HCT116 (cell line): ENCODE measurements around the gene RFX3. TPM values are rescaled to one million over a fixed set of nuclear protein-coding genes. Genes with fewer than 3 reads are reported as not detected.

Experiments
- ATAC-seq: fragments of 200-7000 bp; cut with Tn5 transposase; 2 replicates; pipeline ENCODE4 v1.9.1; 2020; ENCODE audit warnings: mild to moderate bottlenecking, moderate library complexity
- Bru-seq: library from RNA; stranded (reverse); fragments of 400-500 nt; gene quantifications from one replicate; lab custom pipeline; 2021; lab: Mats Ljungman, UMichigan
- BruChase-seq, 2 experiments: library from RNA; stranded (reverse); fragments of 400-500 nt; gene quantifications; one replicate each; lab custom pipeline; 2021; lab: Mats Ljungman, UMichigan
- BruUV-seq: library from RNA; stranded (reverse); fragments of 400-500 nt; replicated peaks from 2 replicates; lab custom pipeline; 2021; lab: Mats Ljungman, UMichigan
- CTCF ChIA-PET: fragments of 300-600 bp; sonication (Branson Sonifier 250); formaldehyde crosslinking; loops from one replicate; lab custom pipeline; 2021; ENCODE audit warnings: antibody characterized with exemption; lab: Charles Lee
- POLR2A ChIA-PET: fragments of 300-600, 350-600 bp; sonication (Branson Sonifier 250); formaldehyde crosslinking; loops from one replicate; lab custom pipeline; 2021; ENCODE audit warnings: antibody characterized with exemption; lab: Charles Lee
- RAD21 ChIA-PET, 2 experiments: fragments of 300-600 bp; sonication (Branson Sonifier 250); formaldehyde crosslinking; loops; one replicate each; lab custom pipeline; 2023; ENCODE audit warnings: low total read pairs in 2 of 2; ENCODE audit not compliant: uncharacterized antibody in 2 of 2, unreplicated experiment in 2 of 2, low non-redundant PET in 1 of 2; lab: Charles Lee
- DNase-seq: peaks from one replicate; pipeline ENCODE4 v3.0.0-alpha.2; 2010; ENCODE audit warnings: low read depth, low spot score
- H2AFZ ChIP-seq: fragments of 200-600 bp; shearing (Covaris generic), sonication (generic); 2 replicates; pipeline ENCODE4 v1.6.1; 2017; ENCODE audit warnings: low read depth, mixed run types, mixed read lengths, antibody characterized with exemption, low read length; ENCODE audit not compliant: poor library complexity, severe bottlenecking
- H3K27ac ChIP-seq: 2 replicates; pipeline ENCODE4 v1.5.1; 2012; ENCODE audit warnings: low read depth, low read length
- H3K27me3 ChIP-seq: fragments of 200-600 bp; sonication (generic); 2 replicates; pipeline ENCODE4 v1.6.1; 2016; ENCODE audit warnings: mixed run types, low read length, mixed read lengths; ENCODE audit not compliant: insufficient read depth
- H3K36me3 ChIP-seq, 2 experiments: fragments of 200-500 bp in 1 of 2; fragments of 200-600 bp in 1 of 2; sonication (Bioruptor generic) in 1 of 2; sonication (generic) in 1 of 2; 2 replicates each; pipeline versions ENCODE4 v1.5.1 to v1.6.1; 2014 to 2016; ENCODE audit warnings: low read length in 2 of 2, inconsistent platforms in 1 of 2, mixed read lengths in 1 of 2, mixed run types in 1 of 2; ENCODE audit not compliant: insufficient read depth in 2 of 2, control insufficient read depth in 1 of 2
- H3K4me1 ChIP-seq, 2 experiments: fragments of 200-600 bp in 1 of 2; sonication (generic) in 1 of 2; 2 replicates each; pipeline versions ENCODE4 v1.5.1 to v1.6.1; 2012 to 2017; ENCODE audit warnings: low read length in 2 of 2, inconsistent platforms in 1 of 2, mild to moderate bottlenecking in 1 of 2, mixed read lengths in 1 of 2, mixed run types in 1 of 2, moderate library complexity in 1 of 2; ENCODE audit not compliant: insufficient read depth in 2 of 2, control insufficient read depth in 1 of 2
- H3K4me2 ChIP-seq: fragments of 200-600 bp; sonication (generic); 2 replicates; pipeline ENCODE4 v1.6.1; 2017; ENCODE audit warnings: mixed run types, low read length, mixed read lengths
- H3K4me3 ChIP-seq, 2 experiments: fragments of 200-600 bp in 1 of 2; sonication (generic) in 1 of 2; replicated peaks in 1 of 2; 2 replicates each; pipeline ENCODE4 v1.5.1; 2011 to 2016; ENCODE audit warnings: low read length in 2 of 2, control low read depth in 1 of 2, low read depth in 1 of 2, mild to moderate bottlenecking in 1 of 2, mixed read lengths in 1 of 2, mixed run types in 1 of 2
- H3K79me2 ChIP-seq: fragments of 200-600 bp; sonication (generic); 2 replicates; pipeline ENCODE4 v1.6.1; 2017; ENCODE audit warnings: mild to moderate bottlenecking, mixed run types, low read length, moderate library complexity, mixed read lengths; ENCODE audit not compliant: insufficient read depth
- H3K9ac ChIP-seq: fragments of 200-600 bp; sonication (generic); 2 replicates; pipeline ENCODE4 v1.6.1; 2016; ENCODE audit warnings: low read length, mixed read lengths
- H3K9me2 ChIP-seq: fragments of 200-600 bp; sonication (generic), shearing (Covaris generic); 2 replicates; pipeline ENCODE4 v1.6.1; 2017; ENCODE audit warnings: mixed run types, mild to moderate bottlenecking, moderate library complexity; ENCODE audit not compliant: insufficient read depth
- H3K9me3 ChIP-seq, 2 experiments: fragments of 200-500 bp in 1 of 2; fragments of 200-600 bp in 1 of 2; sonication (Bioruptor generic) in 1 of 2; sonication (generic) in 1 of 2; 2 replicates each; pipeline ENCODE4 v1.6.1; 2014 to 2017; ENCODE audit warnings: low read length in 2 of 2, mixed read lengths in 2 of 2, inconsistent platforms in 1 of 2, low read depth in 1 of 2, mild to moderate bottlenecking in 1 of 2, mixed run types in 1 of 2, moderate library complexity in 1 of 2; ENCODE audit not compliant: control insufficient read depth in 1 of 2, insufficient read depth in 1 of 2
- H4K20me1 ChIP-seq: fragments of 200-600 bp; sonication (generic), shearing (Covaris generic); 2 replicates; pipeline ENCODE4 v1.6.1; 2017; ENCODE audit warnings: mixed run types, mild to moderate bottlenecking, moderate library complexity; ENCODE audit not compliant: insufficient read depth
- CEBPB ChIP-seq: IDR thresholded peaks from 2 replicates; pipeline ENCODE4 v1.6.1; 2012; ENCODE audit warnings: low read depth
- ELF1 ChIP-seq: IDR thresholded peaks from 2 replicates; pipeline ENCODE4 v1.6.1; 2012; ENCODE audit warnings: low read depth, borderline replicate concordance
- EZH2 ChIP-seq: fragments of 200-600 bp; sonication (generic); IDR thresholded peaks from 2 replicates; pipeline ENCODE4 v1.6.1; 2017; ENCODE audit warnings: antibody characterized with exemption, mixed run types
- EZH2phosphoT487 ChIP-seq: fragments of 200-600 bp; IDR thresholded peaks from 2 replicates; pipeline ENCODE4 v1.6.1; 2018; ENCODE audit warnings: antibody characterized with exemption, borderline replicate concordance
- MAX ChIP-seq: IDR thresholded peaks from 2 replicates; pipeline ENCODE4 v1.6.1; 2012
- POLR2A ChIP-seq: IDR thresholded peaks from 2 replicates; pipeline ENCODE4 v1.7.0; 2011; ENCODE audit warnings: borderline replicate concordance; ENCODE audit not compliant: insufficient read depth, insufficient read length; ENCODE audit errors: extremely low read depth
- SIN3A ChIP-seq: IDR thresholded peaks from 2 replicates; pipeline ENCODE4 v1.6.1; 2012; ENCODE audit warnings: low read depth
- SP1 ChIP-seq: IDR thresholded peaks from 2 replicates; pipeline ENCODE4 v1.6.1; 2012; ENCODE audit warnings: low read depth
- SRF ChIP-seq: IDR thresholded peaks from 2 replicates; pipeline ENCODE4 v1.6.1; 2012; ENCODE audit warnings: low read depth
- YY1 ChIP-seq: IDR thresholded peaks from 2 replicates; pipeline ENCODE4 v1.6.1; 2011; ENCODE audit warnings: low read length, low read depth, moderate library complexity, mild to moderate bottlenecking; ENCODE audit not compliant: insufficient replicate concordance; ENCODE audit errors: extremely low read depth
- ZFX ChIP-seq: fragments of 450-650 bp; IDR thresholded peaks from 2 replicates; pipeline ENCODE4 v1.6.1; 2017
- intact Hi-C: fragments of 100-400 bp; cut with micrococcal nuclease; formaldehyde crosslinking; loops from 2 replicates; pipeline ENCODE4 v1.10.0; 2022
- long read RNA-seq: library from polyadenylated mRNA; unstranded; transcript quantifications from one replicate; pipeline ENCODE4 v2.0.0, GENCODE V29; 2021; ENCODE audit not compliant: unreplicated experiment
- polyA plus RNA-seq: library from polyadenylated mRNA; unstranded; fragments of >200 nt; gene quantifications from 2 replicates; pipeline ENCODE4 v1.2.1, GENCODE V29; 2012; ENCODE audit warnings: missing spikeins
- total RNA-seq: library from RNA; stranded (reverse); gene quantifications from one replicate; pipeline ENCODE4 v1.2.1, GENCODE V29; 2021; ENCODE audit not compliant: unreplicated experiment

Gene RFX3
- 11.8 TPM for total RNA-seq
- polyA plus RNA-seq = 3.0 and 4.8 TPM in 2 replicates
- percentile 69 among the genes with signal in this experiment for Bru-seq, nascent RNA
- percentile 57 among the genes with signal in this experiment for BruChase-seq, experiment 1, labeled RNA remaining after a 6-hour chase
- percentile 64 among the genes with signal in this experiment for BruChase-seq, experiment 2, labeled RNA remaining after a 2-hour chase
- long read RNA-seq, full-length matches to known transcripts = 1 of 4 reads
- long read RNA-seq, partial matches to known transcripts = 0 of 4 reads
- long read RNA-seq, other reads (novel, unspliced or antisense) = 3 of 4 reads

GRCh38 chr9:3525836-3526164, at the start of gene RFX3:
Gene RFX3 (minus strand): TSS chr9:3526001. CDS start chr9:3395588, 130,413 bp downstream.
- H3K9ac ChIP-seq = peak within 1 kb of the TSS; percentile 99
- no peaks in the 10 kb centered on the region for H3K9me3 ChIP-seq
- TF ChIP-seq CEBPB (no peak), ZFX (no peak), POLR2A (no peak), SIN3A (peak; percentile 50), EZH2phosphoT487 (no peak), SRF (no peak), YY1 (peak; percentile 84), MAX (peak; percentile 34), SP1 (peak; percentile 57; the same call in 1 of the 2 replicates), ELF1 (no peak)
- RAD21 ChIA-PET = no interaction called here
- no peaks in the 10 kb centered on the region for H4K20me1 ChIP-seq
- ATAC-seq (peak; percentile 78), DNase-seq (peak; percentile 84)
- no TSS peak for BruUV-seq
- intact Hi-C loops = loop anchor here (10.0 kb wide), 2 partner anchors 281 to 671 kb away; no protein-coding TSS in a partner anchor
- H2AFZ ChIP-seq = peak within 1 kb of the TSS; percentile 94
- POLR2A ChIA-PET = interaction anchor here (1.2 to 1.7 kb wide), 3 partner anchors 10 to 30 kb away, joined by 3 to 8 read pairs (median 6); no protein-coding TSS in a partner anchor
- H3K4me1 ChIP-seq = peaks cover 3 to 22% of the 10 kb centered on the region in 2 experiments; a peak in 2 of 4 replicates
- no peaks in the 10 kb centered on the region for H3K27me3 ChIP-seq
- H3K36me3 ChIP-seq = no peaks in the 10 kb centered on the region; a peak in 1 of 4 replicates
- no peaks in the 10 kb centered on the region for H3K9me2 ChIP-seq
- peak within 1 kb of the TSS; percentile 89 to 90 for H3K4me3 ChIP-seq
- H3K79me2 ChIP-seq = peaks cover 55% of the 10 kb centered on the region
- peak within 1 kb of the TSS; percentile 97 for H3K4me2 ChIP-seq
- CTCF ChIA-PET = interaction anchor here (1.2 kb wide), 1 partner anchor 15 kb away, joined by 3 read pairs; no protein-coding TSS in a partner anchor
- peak within 1 kb of the TSS; percentile 98 for H3K27ac ChIP-seq

GRCh38 chr9:3571500-3571899, 45.7 kb upstream of the RFX3 start:
- no peak overlapping the region for H2AFZ ChIP-seq
- no peak overlapping the region for H3K27ac ChIP-seq
- H3K4me1 ChIP-seq = no peaks in the 10 kb centered on the region

More at GRCh38 chr9:3571500-3571899, 45.7 kb upstream of the RFX3 start:
- Histone ChIP-seq H3K79me2 (no peaks in the 10 kb centered on the region), H3K9me3 (no peaks in the 10 kb centered on the region), H3K9ac (no peak overlapping the region), H3K9me2 (no peaks in the 10 kb centered on the region), H3K36me3 (no peaks in the 10 kb centered on the region), H3K27me3 (no peaks in the 10 kb centered on the region), H4K20me1 (no peaks in the 10 kb centered on the region), H3K4me3 (no peak overlapping the region), H3K4me2 (no peak overlapping the region)
- DNase-seq (no peak), ATAC-seq (no peak)
- no TSS peak for BruUV-seq
- ChIA-PET CTCF (no interaction called here), RAD21 (no interaction called here), POLR2A (no interaction called here)
- intact Hi-C loops = no loop called here
- no peak for TF ChIP-seq EZH2
